NCI-H1417 (cell line): ENCODE results near the gene BSN.

Experiments used
- DNase-seq, 3 experiments: peaks; one replicate each; lab custom pipeline; 2025; lab: John Stamatoyannopoulos, UW

BSN gene

DNA sequence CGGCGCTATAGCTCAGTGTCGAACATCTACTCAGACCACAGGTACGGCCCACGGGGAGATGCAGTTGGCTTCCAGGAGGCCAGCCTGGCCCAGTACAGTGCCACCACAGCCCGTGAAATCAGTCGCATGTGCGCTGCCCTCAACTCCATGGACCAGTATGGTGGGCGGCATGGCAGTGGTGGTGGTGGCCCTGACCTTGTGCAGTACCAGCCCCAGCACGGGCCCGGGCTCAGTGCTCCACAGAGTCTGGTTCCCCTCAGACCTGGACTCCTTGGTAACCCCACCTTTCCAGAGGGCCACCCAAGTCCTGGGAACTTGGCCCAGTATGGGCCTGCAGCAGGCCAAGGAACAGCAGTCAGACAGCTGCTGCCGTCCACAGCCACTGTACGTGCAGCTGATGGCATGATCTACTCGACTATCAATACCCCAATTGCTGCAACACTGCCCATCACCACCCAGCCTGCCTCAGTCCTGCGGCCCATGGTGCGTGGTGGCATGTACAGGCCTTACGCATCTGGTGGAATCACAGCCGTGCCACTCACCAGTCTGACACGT, 101.5 kb downstream of the BSN start:
- DNase-seq = no peak

DNA sequence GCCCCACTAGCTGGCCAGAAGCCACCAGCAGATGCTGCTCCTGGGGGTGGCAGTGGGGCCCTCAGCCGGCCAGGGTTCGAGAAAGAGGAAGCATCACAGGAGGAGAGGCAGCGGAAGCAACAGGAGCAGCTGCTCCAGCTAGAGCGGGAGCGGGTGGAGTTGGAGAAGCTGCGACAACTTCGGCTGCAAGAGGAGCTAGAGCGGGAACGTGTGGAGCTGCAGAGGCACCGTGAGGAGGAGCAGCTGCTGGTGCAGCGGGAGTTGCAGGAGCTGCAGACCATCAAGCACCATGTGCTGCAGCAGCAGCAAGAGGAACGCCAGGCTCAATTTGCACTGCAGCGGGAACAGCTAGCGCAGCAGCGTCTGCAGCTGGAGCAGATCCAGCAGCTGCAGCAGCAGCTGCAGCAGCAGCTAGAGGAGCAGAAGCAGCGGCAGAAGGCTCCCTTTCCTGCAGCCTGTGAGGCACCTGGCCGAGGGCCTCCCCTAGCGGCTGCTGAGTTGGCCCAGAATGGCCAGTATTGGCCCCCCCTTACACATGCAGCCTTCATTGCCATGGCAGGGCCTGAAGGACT, 102.3 kb downstream of the BSN start:
- no peak for DNase-seq

DNA sequence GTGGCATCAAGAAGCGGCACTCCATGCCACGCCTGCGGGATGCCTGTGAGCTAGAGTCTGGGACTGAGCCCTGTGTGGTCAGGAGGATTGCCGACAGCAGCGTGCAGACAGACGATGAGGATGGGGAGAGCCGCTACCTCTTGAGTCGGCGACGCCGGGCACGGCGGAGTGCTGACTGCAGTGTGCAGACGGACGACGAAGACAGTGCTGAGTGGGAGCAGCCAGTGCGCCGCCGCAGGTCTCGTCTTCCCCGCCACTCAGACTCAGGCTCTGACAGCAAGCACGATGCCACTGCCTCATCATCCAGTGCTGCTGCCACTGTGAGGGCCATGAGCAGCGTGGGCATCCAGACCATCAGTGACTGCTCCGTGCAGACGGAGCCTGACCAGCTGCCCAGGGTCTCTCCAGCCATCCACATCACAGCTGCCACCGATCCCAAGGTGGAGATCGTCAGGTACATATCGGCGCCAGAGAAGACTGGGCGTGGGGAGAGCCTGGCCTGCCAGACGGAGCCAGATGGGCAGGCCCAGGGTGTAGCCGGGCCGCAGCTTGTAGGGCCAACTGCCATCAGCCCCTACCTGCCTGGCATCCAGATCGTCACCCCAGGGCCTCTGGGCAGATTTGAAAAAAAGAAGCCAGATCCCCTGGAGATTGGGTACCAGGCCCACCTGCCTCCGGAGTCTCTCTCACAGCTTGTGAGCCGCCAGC, 103.1 kb downstream of the BSN start:
- DNase-seq = no peak

DNA sequence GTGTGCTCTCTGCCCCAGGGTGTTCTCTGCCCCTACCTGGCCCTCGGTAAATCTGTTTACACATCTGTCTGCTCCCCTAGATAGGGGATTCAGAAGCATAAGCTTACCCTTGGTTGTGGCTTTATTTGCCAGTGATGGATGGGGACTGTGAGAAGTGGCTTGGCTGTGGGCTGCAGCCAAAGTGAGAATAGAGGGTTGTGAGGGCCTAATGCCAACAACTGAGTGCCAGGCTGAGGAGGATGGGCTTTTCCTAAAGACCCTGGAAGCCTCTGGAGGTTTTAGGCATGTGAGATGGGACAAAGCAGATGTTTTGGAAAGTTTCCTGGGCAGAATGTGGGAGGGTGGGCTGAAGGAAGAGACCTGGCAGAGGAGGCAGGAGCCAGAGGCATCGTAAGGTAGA, 104.4 kb downstream of the BSN start:
- no peak for DNase-seq

DNA sequence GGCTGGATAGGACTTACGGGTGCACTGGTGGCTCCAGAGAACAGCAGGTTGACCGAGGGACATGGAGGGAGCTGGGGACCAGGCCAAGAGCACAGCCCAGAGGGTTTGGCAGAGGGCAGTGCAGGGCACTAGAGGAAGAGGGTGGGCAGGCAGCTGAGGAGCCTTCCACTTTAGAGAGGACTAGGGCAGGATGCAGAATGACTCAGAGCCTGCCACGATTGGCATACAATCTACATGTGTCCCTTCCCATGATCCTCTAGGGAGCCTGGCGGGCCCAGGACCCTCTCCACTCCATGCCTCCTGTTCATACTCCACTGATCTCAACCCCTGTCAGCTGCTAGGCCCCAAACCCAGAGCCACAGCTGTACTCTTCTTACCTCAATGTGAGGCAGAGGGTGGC, 105.5 kb downstream of the BSN start:
- DNase-seq = no peak

DNA sequence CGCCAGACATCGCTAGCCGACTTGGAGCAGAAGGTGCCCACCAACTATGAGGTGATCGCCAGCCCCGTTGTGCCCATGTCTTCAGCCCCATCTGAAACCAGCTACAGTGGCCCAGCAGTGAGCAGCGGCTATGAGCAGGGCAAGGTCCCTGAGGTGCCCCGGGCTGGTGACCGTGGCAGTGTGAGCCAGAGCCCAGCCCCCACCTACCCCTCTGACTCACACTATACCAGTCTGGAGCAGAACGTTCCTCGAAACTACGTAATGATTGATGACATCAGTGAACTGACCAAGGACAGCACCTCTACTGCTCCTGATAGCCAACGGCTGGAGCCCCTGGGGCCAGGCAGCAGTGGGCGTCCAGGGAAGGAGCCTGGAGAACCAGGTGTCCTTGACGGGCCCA, 107.0 kb downstream of the BSN start:
- DNase-seq = no peak

DNA sequence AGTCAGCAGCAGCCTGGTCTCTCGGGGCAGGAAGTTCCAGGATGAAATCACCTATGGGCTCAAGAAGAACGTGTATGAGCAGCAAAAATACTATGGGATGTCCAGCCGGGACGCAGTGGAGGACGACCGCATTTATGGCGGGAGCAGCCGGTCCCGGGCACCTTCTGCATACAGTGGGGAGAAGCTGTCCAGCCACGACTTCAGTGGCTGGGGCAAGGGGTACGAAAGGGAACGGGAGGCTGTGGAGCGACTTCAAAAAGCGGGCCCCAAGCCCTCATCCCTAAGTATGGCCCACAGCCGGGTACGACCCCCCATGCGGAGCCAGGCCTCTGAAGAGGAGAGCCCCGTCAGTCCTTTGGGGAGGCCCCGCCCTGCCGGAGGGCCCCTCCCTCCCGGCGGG, 107.7 kb downstream of the BSN start:
- no peak for DNase-seq

DNA sequence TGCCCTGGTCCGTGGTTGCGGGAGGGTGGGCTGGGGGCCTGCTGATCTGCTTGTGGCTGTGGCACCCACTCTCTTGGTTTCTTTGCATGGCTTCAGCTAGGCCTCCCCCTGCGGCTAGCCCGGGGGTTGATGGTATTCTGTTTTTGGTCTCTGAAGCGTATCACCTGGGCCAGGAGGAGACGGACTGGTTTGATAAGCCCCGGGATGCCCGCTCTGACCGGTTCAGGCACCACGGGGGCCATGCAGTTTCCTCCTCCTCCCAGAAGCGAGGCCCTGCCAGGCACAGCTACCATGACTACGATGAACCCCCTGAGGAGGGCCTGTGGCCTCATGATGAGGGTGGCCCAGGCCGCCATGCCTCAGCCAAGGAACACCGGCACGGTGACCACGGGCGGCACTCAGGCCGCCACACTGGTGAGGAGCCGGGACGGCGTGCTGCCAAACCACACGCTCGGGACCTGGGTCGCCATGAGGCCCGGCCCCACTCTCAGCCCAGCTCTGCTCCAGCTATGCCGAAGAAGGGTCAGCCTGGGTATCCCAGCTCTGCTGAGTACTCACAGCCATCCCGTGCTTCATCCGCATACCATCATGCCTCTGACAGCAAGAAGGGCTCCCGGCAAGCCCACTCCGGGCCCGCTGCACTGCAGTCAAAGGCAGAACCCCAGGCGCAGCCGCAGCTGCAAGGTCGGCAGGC, 108.6 kb downstream of the BSN start:
- no peak for DNase-seq

DNA sequence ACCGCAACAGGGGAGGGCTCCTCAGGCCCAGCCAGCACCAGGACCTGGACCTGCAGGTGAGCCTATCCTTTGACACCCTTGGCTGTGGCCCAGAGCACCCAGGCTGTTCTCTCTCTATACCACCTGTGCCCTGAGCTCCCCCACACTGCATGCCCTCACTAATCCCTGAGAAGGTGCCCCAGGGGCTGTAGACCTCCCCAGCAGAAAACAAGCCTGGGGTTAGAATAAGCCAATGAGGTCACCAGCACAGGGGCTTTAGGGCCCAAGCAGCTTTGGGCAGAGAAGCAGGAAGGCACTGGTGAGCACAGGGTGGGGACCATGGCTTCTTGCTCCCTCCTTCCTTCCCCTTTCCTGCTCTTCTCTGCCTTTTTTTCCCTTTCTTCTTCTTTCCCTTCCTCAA, 109.6 kb downstream of the BSN start:
- DNase-seq = no peak

DNA sequence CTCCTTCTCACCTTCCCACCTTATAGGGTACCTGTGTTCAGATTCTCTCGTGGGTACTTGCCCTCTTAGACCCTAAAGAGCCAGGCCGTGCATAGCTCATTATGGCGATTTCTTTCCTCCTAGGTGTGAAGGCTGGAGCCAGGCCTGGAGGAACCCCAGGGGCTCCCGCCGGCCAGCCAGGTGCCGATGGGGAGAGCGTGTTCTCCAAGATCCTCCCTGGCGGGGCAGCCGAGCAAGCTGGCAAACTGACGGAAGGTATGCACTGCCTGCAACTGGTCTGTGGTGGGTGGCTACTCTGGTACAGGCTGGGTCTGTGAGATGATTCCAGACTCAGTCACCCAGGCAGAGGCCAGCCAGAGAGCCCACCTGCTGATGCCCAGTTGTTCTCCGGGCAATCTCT, 110.0 kb downstream of the BSN start:
- DNase-seq = no peak

DNA sequence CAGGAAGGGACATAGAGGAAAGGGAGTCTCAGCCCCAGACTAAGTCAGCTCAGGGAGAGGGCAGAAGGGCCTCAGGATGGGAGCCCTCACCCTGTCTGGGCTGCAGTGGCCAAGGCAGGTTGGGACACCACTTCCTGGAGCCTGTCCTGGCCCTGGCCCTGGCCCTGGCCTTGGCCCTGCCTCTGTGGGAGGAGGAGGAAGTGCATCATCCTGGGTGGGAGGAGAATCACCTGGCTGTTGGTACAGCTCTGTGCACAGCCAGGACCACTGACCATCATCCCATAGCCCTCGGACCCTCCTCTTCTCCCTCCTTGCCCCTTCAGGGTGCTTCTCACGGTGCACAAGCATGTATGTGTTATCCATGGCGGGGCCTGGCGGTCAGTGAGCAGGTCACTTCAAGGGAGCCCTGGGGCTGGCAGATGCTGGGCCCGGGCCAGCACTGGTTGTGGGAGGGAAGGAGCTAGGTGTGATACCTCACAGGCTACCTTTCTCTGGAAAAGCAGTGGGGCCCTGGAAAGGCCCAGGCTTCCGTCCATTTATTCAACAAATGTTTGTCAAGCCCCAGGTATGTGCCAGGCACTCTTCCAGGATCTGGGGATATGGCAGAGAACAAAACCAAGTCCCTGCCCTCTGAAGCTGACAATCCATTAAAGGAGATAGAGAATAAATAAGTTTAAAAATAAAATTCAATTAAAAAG, 111.7 kb downstream of the BSN start:
- no peak for DNase-seq

DNA sequence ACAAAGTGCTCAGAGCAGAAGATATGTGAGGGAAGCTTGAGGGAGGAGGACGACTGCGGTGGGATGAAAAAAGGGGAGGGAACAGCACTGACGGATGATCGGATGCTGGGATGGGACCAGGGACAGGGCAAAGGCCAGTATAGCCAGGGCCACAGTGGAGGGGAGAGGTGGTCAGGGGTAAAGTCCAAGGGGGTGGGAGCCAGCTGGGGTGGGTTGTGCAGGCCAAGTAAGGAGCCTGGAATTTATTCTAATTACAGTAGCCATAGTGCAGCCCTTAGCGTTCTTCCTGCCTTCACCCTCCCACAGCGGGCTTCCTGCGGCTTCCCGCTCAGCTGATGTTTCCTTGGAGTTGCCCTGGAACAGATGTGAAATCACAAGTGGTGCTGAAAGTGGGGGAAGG, 112.3 kb downstream of the BSN start:
- no peak for DNase-seq

DNA sequence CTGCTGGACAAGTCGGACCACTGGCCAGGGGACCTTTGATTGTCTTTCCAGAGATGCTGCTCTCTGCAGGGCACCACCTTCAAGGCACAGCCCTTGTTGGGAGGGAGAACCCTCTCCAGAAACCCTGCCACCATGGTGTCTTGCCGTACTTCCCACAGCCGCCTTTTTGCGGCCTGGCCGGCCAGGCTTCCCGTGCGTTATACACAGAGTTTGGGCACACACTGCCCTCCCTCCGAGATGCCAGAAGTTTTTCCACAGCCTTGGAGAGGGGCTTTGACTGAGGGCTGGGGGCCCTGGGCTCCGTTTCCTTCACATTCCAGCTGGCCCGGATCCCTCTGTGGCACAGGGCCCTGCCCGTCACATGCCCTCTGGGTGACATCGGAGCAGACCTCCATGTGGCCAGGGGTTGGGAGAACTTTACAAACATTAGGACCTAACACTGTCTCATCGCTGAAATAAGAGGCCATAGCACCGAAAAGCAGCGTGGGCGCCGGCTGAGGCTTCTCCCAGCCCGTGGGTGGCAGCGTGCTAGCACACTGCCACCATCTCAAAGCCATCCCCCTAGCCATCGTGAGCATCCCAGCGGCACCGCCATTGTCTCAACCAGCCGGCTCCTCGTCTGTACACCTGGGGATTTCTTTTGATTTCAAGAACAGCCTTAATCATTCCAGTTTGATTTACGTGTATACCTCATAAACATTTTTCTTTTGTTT, 113.6 kb downstream of the BSN start:
- no peak for DNase-seq

DNA sequence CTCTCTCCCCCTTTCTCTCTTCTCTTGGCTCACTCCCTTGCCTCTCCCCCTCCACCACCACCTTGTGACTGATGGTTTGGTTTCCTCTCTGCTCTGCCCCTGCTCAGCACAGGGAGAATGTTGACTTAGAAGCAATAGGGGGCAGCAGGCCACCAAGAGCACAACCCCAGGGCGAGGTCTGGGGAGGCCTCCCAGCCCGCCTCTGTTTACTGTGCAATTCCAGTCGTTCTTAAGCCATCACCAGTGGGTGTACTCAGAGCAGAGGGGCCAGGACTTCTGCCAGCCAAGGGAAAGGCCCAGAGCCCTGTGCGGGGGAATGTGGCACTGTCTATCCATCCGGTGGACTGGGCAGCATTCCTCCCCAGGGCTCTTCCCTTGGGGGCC, 114.1 kb downstream of the BSN start:
- no peak for DNase-seq

DNA sequence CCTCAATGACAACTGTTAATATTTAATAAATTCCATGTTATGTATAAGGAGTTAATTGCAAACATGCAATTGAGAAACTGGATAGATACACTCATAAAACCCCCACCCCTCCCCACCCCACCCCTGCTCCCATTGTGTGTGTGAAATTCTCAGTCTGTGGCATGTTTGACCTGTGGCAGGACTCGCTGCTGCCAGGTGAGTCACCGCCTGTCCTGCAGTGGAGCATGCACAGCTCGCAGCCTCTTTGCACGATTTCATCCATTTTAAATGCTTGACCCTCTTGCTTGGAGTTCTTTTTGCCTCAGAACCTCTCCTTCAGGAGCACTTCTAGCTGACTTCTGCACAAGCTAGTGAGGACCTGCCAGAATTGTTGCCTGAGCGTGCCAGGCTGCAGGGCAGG, 114.6 kb downstream of the BSN start:
- no peak for DNase-seq

DNA sequence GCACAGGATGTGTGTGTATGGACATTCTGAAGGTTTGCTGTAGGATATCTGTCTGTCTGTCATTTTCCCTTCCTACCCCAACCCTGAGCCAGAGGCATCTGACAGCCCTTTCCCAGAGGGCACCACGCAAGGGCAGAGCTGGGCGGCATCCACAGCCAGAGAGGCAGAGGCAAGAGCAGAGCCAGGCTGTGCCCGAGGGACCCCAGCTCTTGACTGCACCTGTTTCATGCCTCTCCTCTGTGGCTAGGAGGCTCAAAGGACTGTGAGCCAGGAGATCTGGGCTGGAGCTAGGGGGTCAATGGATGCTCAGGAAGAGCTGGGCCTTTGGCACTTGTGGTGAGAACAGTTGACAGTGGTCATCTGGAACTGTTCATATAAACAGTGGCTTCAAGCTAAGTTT, 115.1 kb downstream of the BSN start:
- DNase-seq = no peak

DNA sequence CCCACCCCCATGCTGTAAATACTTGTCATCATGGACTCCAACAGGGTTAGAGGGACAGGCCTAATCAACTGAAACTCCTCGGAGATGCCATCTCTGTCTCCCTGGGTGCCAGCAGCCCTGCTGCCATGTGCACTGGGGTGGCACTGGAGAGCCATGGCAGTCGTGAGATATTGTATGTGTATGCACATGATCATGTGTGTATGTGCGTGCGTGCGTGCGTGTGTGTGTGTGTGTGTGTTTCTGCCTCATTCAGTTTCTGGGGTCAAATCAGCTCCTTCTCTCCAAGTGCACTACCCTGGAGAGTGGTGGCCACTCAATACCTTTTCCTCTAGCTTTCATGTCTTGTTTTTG, 116.6 kb downstream of the BSN start:
- DNase-seq = no peak

DNA sequence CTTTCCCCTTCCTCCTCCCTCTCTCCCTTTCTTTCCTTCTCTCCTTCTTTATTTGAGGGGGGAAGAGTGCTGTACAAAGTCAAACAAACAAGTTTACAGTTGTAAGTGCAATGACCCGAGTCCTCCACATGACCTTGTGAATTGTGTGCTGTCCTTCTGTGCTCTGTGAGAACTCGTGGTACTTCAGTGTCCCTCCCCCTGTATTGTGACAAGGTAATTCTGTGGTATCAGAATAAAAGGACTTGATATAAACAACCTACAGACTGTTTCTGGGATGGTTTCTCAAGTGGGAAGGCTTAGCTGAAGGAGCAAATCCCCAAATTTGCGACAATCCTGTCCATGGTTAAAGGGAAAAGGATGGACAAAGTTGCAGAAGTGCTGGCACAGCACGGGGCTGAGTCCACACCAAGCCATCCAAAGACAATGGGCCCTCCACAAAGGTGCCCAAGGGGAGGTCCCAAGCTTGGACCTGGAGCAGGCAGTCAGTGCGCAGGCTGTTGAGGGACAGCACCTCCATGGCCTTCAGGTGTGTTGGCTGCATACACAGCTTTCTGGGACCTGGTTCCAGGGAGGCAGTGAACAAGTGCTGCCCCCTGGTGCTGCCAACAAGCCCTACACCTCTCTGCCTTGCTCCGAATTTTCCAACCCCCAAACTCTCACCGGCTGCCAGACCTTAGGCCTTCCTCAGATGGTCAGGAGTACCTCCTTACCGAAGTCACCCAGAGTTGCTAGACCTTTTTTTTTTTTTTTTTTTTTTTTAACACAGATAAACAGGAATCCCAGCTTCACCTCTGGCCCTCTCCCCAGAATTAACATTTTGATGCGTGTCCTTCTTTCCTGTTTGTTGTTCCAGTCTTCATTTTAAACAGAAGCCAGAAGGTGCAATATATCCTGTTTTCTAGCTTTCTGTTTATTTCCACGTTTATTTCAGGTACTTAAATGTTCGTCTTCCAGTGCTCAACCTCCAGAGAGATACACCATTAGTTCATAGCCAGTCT, 117.3 kb downstream of the BSN start:
- DNase-seq = no peak

DNA sequence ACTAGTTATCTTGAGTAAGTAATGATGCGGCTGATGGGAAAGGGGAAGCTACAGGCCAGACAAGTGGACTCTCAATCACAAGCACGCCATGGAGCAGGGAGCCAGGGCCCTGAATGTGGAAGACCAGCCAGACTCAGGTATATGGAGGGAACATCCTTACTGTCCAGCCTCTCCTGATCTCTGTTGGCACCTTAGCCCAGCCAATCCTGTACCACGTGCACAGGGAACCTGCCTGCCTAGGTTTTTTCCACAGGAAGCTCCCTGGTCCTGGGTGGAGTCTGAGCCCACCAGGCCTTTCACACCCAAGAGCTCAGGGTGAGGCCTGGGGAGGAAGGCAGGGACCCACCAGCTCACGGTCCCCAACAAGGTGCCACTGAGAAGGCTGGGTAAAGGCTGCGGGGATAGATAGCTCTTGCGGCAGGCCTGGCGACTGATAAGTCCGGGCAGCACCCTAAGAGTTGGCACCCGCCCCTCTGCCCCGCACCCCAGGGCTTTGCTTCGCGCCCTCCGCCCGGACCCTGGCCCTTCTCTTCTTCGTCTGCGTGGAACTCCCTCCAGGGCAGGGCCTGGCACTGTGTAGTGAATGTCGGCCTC, 118.9 kb downstream of the BSN start:
- no peak for DNase-seq

DNA sequence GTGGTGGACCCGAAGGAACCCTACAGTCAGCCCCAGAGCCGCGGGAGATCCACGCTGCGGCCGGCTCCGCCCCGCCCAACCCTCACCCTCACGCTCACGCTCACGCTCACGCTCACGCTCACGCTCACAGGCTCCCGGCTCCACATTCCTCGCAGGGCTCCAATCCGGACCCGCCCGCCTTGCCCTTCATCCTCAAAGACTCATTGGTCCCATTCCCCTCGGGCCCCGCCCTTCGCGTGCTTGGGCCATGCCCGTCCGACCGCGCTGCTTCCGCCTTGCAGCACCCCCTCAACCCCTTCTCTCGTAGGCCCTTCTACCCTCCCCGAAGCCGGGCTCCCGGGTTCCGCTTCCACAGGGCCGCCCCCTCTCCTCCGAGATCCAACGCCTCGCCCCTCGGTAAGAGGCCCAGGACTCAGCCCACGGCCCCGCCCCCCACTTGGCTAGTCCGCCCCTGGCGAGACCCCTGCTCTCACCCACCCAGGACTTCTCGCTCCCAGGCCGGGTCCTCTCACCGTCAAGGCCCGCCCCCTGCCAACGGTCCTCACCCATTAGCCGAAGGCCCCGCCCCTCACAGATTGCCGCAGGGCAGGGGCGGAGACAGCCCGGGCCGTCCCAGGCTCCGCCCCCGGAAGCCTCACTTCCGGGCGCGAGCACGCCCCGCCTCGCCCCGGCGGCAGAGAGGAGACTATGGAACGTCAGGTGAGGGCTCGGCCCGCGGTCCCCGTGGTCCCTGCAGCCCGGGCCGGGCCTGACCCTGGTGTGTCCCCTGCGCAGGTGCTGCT, 119.6 kb downstream of the BSN start, which contains the start of gene APEH:
TSS of gene APEH (plus strand) at position 637 of the 782 bp plus-strand sequence. CDS start at position 688, 51 bp downstream.
- DNase-seq = no peak
